ENCODE results near the gene NOTO.

- no peak; the same call in 1 of the 2 replicates for TF ChIP-seq ZNF391 (tag by site-specific recombination; IDR thresholded peaks at IDR 0.05; ENCODE audit: borderline replicate concordance, low read depth)
- TF ChIP-seq OSR2 (tag by site-specific recombination; IDR thresholded peaks at IDR 0.05), result no peak
- no peak for TF ChIP-seq FEZF1 (tag by site-specific recombination; IDR thresholded peaks at IDR 0.05)
- no peak for TF ChIP-seq KLF1 (tag by site-specific recombination; IDR thresholded peaks at IDR 0.05)
These were observed 31.8 kb downstream of the NOTO start, which contains the start of gene CCT7 for GRCh38 chr2:73233932-73234832.

Data from HEK293 (cell line).